ENCODE measurements around the gene SLC1A4.

SLC1A4 gene

GRCh38 chr2:65023742-65024141 lies 34.5 kb downstream of the SLC1A4 start:
- H3K27ac ChIP-seq (ENCODE audit: low read length): no peak overlapping the region
- H3K4me1 ChIP-seq (ENCODE audit: low read length): peaks cover 19% of the 10 kb centered on the region
- H4K20me1 ChIP-seq (ENCODE audit: insufficient read depth, low read length): no peaks in the 10 kb centered on the region
- H3K4me2 ChIP-seq (ENCODE audit: low read depth, low read length): no peak overlapping the region
- H3K4me3 ChIP-seq (ENCODE audit: low read length): no peak overlapping the region
- H2AFZ ChIP-seq (ENCODE audit: low read length): no peak overlapping the region
- DNase-seq: no peak
- H3K36me3 ChIP-seq (replicated peaks; ENCODE audit: insufficient read depth, low read length): peaks cover 30% of the 10 kb centered on the region
- H3K27me3 ChIP-seq (replicated peaks; ENCODE audit: insufficient read depth, low read length): no peaks in the 10 kb centered on the region
- H3K79me2 ChIP-seq (ENCODE audit: low read length): peaks cover 65% of the 10 kb centered on the region
- peaks cover 49% of the 10 kb centered on the region for H3F3A ChIP-seq (ENCODE audit: insufficient read depth, low read length)
- H3K9ac ChIP-seq (ENCODE audit: low read length): no peak overlapping the region
- no peaks in the 10 kb centered on the region for H3K9me3 ChIP-seq (replicated peaks; ENCODE audit: insufficient read depth, low read length)
- TF ChIP-seq CTCF (IDR thresholded peaks at IDR 0.05; ENCODE audit: low read length) (no peak), EZH2 (optimal IDR thresholded peaks at IDR 0.05; ENCODE audit: low read depth, low read length) (no peak), EZH2phosphoT487 (IDR thresholded peaks at IDR 0.05; ENCODE audit: low read length) (no peak)
- no peaks in the 10 kb centered on the region for H3K9me2 ChIP-seq (replicated peaks; ENCODE audit: insufficient read depth, low read length)

DNA sequence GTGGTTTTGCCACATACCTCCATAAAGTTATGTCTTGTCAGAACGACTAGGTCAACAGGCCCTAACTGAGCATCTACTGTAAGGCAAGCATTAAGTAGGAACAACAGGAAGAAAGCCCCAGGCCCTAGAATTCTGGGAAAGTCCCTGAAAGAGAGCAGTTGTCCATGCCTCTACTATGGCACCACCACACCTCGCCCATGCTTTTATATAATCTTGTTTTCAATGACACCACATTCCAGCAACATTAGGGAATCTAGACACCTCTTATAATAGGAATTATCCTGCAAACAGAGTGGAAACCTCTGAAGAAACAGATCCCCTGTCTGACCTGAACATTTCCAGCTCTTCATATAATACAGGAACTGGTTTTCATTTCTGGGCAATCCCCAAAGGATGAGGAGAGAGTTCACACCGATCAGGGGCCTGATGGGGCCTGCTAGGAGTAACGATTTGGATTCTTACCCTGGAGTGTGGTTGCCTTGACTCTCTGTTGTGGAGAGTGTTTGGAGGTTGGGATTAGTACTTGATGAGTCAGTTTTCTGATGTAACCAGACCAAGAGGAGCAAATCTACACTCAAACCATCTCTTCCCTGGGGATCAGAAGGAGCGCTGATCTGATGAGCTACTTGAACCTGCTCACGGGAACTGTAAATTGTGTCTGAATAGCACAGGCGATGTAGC lies 35.1 kb downstream of the SLC1A4 start:
- H3K4me3 ChIP-seq (ENCODE audit: low read length): no peak overlapping the region
- H3K9me3 ChIP-seq (replicated peaks; ENCODE audit: insufficient read depth, low read length): no peaks in the 10 kb centered on the region
- peaks cover 51% of the 10 kb centered on the region for H3F3A ChIP-seq (ENCODE audit: insufficient read depth, low read length)
- no peak overlapping the region for H3K27ac ChIP-seq (ENCODE audit: low read length)
- H4K20me1 ChIP-seq (ENCODE audit: insufficient read depth, low read length): no peaks in the 10 kb centered on the region
- no peaks in the 10 kb centered on the region for H3K9me2 ChIP-seq (replicated peaks; ENCODE audit: insufficient read depth, low read length)
- no peak overlapping the region for H2AFZ ChIP-seq (ENCODE audit: low read length)
- peaks cover 22% of the 10 kb centered on the region for H3K4me1 ChIP-seq (ENCODE audit: low read length)
- DNase-seq: no peak
- H3K27me3 ChIP-seq (replicated peaks; ENCODE audit: insufficient read depth, low read length): no peaks in the 10 kb centered on the region
- peaks cover 61% of the 10 kb centered on the region for H3K79me2 ChIP-seq (ENCODE audit: low read length)
- H3K4me2 ChIP-seq (ENCODE audit: low read depth, low read length): no peak overlapping the region
- H3K9ac ChIP-seq (ENCODE audit: low read length): no peak overlapping the region
- peaks cover 27% of the 10 kb centered on the region for H3K36me3 ChIP-seq (replicated peaks; ENCODE audit: insufficient read depth, low read length)
- TF ChIP-seq EZH2 (optimal IDR thresholded peaks at IDR 0.05; ENCODE audit: low read depth, low read length) (no peak), CTCF (IDR thresholded peaks at IDR 0.05; ENCODE audit: low read length) (no peak), EZH2phosphoT487 (IDR thresholded peaks at IDR 0.05; ENCODE audit: low read length) (no peak)

DNA sequence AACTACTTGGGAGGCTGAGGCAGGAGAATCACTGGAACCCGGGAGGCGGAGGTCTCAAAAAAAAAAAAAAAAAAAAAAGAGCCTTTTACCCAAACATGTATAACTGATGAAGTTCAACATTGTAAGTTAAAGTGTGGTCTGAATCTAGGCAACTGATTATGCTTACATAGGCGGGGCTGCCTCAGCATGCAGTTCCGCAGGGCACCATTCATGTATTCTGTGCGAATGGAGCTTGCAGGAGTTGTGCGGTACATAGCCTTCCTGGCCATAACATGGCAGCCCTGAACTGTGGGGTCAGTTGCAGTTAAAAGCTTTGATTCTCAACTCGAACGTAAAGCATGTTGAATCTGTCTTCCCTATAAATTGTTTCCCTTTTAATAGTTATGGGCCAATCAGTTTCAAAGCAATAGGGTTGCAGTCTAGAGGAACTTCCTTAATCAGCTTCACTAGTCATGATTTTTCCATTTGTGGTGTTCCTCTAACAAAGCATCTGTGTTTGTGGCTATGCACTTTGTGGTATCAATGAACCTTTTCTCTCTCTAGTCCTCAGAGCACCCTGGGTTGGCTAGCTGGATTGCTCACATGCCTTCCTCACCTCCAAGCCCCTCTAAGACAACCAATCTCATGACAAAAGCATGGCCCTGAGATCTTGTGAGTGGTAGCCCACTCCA lies 36.4 kb downstream of the SLC1A4 start:
- H2AFZ ChIP-seq (ENCODE audit: low read length): no peak overlapping the region

More for the DNA sequence above, 36.4 kb downstream of the SLC1A4 start:
- no peaks in the 10 kb centered on the region for H3K9me3 ChIP-seq (replicated peaks; ENCODE audit: insufficient read depth, low read length)
- H3K79me2 ChIP-seq (ENCODE audit: low read length): peaks cover 49% of the 10 kb centered on the region
- H3K4me1 ChIP-seq (ENCODE audit: low read length): peaks cover 28% of the 10 kb centered on the region
- H3K36me3 ChIP-seq (replicated peaks; ENCODE audit: insufficient read depth, low read length): peaks cover 23% of the 10 kb centered on the region
- peaks cover 59% of the 10 kb centered on the region for H3F3A ChIP-seq (ENCODE audit: insufficient read depth, low read length)
- no peaks in the 10 kb centered on the region for H3K27me3 ChIP-seq (replicated peaks; ENCODE audit: insufficient read depth, low read length)
- H3K27ac ChIP-seq (ENCODE audit: low read length): peak overlapping the region; percentile 29; the same call in 1 of the 2 replicates
- no peaks in the 10 kb centered on the region for H4K20me1 ChIP-seq (ENCODE audit: insufficient read depth, low read length)
- no peak for TF ChIP-seq EZH2 (optimal IDR thresholded peaks at IDR 0.05; ENCODE audit: low read depth, low read length)
- no peak for TF ChIP-seq EZH2phosphoT487 (IDR thresholded peaks at IDR 0.05; ENCODE audit: low read length)
- no peak for TF ChIP-seq CTCF (IDR thresholded peaks at IDR 0.05; ENCODE audit: low read length)
- no peak overlapping the region for H3K4me3 ChIP-seq (ENCODE audit: low read length)
- no peak overlapping the region for H3K9ac ChIP-seq (ENCODE audit: low read length)
- no peaks in the 10 kb centered on the region for H3K9me2 ChIP-seq (replicated peaks; ENCODE audit: insufficient read depth, low read length)
- DNase-seq: no peak
- H3K4me2 ChIP-seq (ENCODE audit: low read depth, low read length): no peak overlapping the region
